DND-41 (cell line): ENCODE data around the gene ELL2.

Experiments used
- CTCF ChIP-seq: IDR thresholded peaks from 2 replicates; pipeline ENCODE4 v1.5.1; 2012; ENCODE audit warnings: borderline replicate concordance, low read length, moderate library complexity, mild to moderate bottlenecking; ENCODE audit not compliant: poor library complexity, severe bottlenecking; ENCODE audit errors: extremely low read depth
- EZH2 ChIP-seq: IDR thresholded peaks from 3 replicates; pipeline ENCODE4 v1.6.1; 2012; ENCODE audit warnings: borderline replicate concordance, low read depth, mild to moderate bottlenecking, moderate library complexity, low read length, inconsistent platforms; ENCODE audit not compliant: severe bottlenecking

DNA sequence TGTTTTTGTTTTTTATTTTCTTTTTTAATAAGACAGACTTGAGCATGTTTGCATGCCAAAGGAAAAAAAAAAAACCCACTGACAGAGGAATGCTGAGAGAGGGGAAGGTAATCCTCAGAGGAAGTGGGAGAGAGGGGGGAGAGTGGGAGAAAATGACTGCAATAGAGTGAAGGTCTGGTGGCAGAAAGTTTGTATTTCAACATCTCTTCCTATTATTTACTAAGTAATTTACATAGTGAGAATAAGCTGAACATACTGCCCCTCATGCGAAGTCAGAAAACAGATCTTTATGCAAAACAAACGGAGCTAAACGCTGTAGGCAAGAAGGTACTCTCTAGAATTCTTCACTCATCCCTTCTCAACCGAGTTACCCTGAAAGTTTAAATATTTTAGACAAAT lies 45.0 kb downstream of the ELL2 start:
- TF ChIP-seq CTCF (no peak), EZH2 (no peak)
